ENCODE measurements around the gene GIT2. TPM values are rescaled to one million over a fixed set of nuclear protein-coding genes. Genes with fewer than 3 reads are reported as not detected.

Gene GIT2
- total and polyA plus RNA-seq, 10 of the 15 experiments (the other 5 are each of a cell fraction or from before 2014, with no cell fraction given) = 9.1 to 49.9 (median 43.9) TPM

DNA sequence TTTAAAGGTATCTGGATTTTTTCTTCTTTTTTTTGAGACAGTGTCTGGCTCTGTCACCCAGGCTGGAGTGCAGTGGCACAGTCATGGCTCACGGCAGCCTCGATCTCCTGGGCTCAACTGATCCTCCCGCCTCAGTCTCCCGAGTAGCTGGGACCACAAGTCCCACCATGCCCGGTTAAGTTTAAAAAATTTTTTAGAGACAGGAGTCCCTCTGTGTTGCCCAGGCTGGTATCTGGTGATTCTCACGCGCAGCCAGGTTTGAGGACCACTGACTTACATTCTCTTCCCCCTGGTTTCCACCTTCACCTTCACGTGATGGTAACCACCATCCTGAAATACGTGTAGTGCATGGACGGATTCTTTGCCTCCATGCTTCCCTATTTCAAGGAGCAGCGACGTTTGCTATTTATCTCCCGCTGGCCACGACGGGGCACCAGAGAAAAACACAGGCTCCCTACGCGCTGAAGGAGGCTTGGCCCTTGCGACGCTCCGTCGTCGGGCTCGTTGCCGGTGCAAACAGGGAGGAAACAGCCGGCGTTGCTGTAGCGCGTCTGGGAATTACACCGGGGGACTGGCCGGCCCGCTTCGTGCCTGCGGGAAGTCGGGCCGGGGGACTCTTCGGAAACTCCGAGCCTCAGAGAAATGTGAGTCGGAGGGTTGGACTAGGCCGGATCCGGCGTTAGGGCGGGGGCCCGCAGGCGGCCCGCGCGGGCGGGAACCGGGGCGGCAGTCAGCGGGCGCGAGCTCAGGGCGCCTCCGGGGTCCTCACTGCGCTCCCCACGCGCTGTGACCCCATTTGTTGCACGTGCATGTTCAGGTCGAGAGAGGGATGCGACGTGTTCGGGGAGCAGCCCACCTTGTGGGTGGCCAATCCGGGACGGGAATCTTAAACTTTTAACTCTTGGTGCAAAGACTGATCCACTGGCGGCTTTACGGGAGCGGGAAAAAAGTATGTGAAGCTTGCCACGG, 96.1 kb downstream of the GIT2 start, which contains the start of gene TCHP (continued):
- TF ChIP-seq, protein P1, sequence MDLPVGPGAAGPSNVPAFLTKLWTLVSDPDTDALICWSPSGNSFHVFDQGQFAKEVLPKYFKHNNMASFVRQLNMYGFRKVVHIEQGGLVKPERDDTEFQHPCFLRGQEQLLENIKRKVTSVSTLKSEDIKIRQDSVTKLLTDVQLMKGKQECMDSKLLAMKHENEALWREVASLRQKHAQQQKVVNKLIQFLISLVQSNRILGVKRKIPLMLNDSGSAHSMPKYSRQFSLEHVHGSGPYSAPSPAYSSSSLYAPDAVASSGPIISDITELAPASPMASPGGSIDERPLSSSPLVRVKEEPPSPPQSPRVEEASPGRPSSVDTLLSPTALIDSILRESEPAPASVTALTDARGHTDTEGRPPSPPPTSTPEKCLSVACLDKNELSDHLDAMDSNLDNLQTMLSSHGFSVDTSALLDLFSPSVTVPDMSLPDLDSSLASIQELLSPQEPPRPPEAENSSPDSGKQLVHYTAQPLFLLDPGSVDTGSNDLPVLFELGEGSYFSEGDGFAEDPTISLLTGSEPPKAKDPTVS (IDR thresholded peaks at IDR 0.05; ENCODE audit: low read depth, low read length) = no peak
- TF ChIP-seq PML (IDR thresholded peaks at IDR 0.05; ENCODE audit: low read length) (peak; percentile 69; the same call in 1 of the 2 replicates), MLLT1 (IDR thresholded peaks at IDR 0.05) (no peak), ZBTB11 (CRISPR knock-in tag; IDR thresholded peaks at IDR 0.05) (no peak), LARP7 (IDR thresholded peaks at IDR 0.05) (peak; percentile 84), SMARCA5 (IDR thresholded peaks at IDR 0.05) (peak; percentile 92; the same call in 1 of the 2 replicates), CHD1 (IDR thresholded peaks at IDR 0.05; ENCODE audit: low read depth, low read length) (0 out of 2 replicates have a peak, but pooled peaks have one; percentile 66), RELA (IDR thresholded peaks at IDR 0.05; ENCODE audit: borderline replicate concordance, partially characterized antibody) (peak; percentile 45), ZNF24 (IDR thresholded peaks at IDR 0.05) (no peak), MEF2A (IDR thresholded peaks at IDR 0.05; ENCODE audit: insufficient read depth, low read depth, low read length) (peak; percentile 7; the same call in 1 of the 2 replicates), KDM1A (IDR thresholded peaks at IDR 0.05; ENCODE audit: borderline replicate concordance) (no peak), HCFC1 (IDR thresholded peaks at IDR 0.05; ENCODE audit: low read length) (peak; percentile 46; the same call in 1 of the 2 replicates), RUNX3 (IDR thresholded peaks at IDR 0.05; ENCODE audit: low read length) (peak; percentile 28), ZNF687 (IDR thresholded peaks at IDR 0.05) (no peak; the same call in 1 of the 2 replicates)
- TF ChIP-seq, protein P2, sequence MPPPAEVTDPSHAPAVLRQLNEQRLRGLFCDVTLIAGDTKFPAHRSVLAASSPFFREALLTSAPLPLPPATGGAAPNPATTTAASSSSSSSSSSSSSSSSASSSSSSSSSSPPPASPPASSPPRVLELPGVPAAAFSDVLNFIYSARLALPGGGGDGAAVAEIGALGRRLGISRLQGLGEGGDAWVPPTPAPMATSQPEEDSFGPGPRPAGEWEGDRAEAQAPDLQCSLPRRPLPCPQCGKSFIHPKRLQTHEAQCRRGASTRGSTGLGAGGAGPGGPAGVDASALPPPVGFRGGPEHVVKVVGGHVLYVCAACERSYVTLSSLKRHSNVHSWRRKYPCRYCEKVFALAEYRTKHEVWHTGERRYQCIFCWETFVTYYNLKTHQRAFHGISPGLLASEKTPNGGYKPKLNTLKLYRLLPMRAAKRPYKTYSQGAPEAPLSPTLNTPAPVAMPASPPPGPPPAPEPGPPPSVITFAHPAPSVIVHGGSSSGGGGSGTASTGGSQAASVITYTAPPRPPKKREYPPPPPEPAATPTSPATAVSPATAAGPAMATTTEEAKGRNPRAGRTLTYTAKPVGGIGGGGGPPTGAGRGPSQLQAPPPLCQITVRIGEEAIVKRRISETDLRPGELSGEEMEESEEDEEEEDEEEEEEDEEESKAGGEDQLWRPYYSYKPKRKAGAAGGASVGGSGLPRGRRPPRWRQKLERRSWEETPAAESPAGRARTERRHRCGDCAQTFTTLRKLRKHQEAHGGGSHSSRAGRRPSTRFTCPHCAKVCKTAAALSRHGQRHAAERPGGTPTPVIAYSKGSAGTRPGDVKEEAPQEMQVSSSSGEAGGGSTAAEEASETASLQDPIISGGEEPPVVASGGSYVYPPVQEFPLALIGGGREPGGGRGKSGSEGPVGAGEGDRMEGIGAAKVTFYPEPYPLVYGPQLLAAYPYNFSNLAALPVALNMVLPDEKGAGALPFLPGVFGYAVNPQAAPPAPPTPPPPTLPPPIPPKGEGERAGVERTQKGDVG (CRISPR knock-in tag; IDR thresholded peaks at IDR 0.05) = no peak
